HG03175 (cell line): ENCODE results near the gene EPS8L3.
"Not testable (repeated sequence)": the region's sequence is repeated elsewhere in the genome, so short reads cannot be mapped to it uniquely, and the experiment has no call there.

Experiments
- ATAC-seq: cut with Tn5 transposase; IDR thresholded peaks from one replicate; pipeline ENCODE4 v1.9.1; 2021; ENCODE audit warnings: mild to moderate bottlenecking, moderate library complexity; ENCODE audit not compliant: unreplicated experiment

EPS8L3 gene

GRCh38 chr1:109748311-109748710 lies 15.4 kb downstream of the EPS8L3 start:
- not testable (repeated sequence) for ATAC-seq

DNA sequence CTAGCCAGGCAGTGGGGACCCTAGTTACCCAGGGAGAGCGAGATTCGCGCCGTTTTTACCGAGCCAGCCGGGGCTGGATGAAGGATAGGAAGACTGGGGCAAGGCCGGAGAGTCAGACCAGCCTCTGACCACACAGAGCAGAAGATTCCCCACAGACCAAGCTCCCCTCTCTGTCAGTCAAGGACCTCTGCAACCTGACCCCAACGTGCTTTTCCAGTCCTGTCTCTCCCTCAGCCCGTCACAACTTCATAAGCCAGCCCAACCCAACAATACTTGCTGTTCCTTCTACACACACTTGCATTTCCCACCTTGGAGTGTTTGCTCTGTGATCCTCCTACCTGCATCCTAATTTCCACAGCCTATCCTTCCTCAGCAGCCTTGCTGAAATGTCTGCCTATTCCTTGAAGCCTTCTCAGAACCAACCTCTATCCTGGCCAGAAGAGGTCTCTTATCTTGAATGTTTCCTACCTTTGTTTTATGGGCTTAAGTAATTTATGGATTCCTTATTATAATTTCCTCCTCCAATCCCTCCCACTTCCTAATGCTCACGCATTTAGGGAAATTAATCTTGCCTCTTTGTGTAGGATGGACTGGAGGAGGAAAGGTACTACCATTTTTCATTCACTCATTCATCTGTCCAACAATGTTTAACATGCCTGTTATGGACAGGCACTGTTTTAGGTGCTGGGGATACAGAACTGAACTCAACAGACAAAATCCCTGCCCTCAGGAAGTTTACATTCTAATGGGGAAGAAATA lies 22.9 kb downstream of the EPS8L3 start, which contains the start of gene GSTM3:
TSS of gene GSTM3 (minus strand) at position 424 of the 759 bp plus-strand sequence. CDS start 751 bp downstream, outside the sequence.
- no peak for ATAC-seq

DNA sequence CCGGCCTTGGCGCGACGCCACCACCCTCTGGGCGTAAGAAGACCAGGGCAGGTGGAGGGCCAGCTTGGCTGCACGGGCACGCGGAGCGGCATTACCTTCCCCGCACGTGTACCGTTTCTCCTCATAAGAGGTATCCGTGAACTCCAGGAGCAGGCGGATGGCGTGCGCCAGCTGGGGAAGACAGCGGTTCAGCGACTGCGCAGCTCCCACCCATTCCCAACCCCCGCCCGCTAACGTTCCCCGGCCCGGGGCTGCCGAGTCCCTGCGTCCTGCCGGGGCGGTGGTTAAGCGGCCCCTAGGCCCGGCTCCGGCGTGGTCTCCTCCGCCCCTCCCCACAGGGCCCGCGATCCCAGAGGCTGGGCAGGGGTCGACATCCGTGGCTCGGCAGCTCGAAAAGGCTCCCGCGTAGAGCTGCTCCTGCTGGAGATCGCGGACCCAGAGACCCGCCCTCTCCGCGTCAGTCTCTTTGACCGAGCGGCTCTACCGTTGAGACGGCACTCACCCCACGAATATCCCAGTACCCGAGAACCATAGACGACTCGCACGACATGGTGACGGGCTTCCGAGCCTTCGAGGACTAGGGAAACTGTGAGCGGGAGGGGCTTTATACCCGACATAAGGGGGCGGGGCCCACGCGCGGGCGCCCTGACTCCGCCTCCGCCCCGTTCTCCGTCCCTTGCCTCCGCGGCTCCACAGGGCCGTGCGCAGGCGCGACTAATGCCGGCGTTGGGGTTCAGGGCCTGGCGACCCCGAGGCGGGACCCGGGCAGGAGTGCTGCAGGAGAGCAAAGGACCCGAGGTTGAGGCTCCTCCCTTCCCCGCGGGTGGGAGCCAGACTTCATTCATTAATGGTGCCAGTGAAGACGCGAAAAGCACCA lies 23.7 kb downstream of the EPS8L3 start:
- ATAC-seq = peak; percentile 72

GRCh38 chr1:109733236-109733870 lies 30.4 kb downstream of the EPS8L3 start:
- ATAC-seq = no peak

DNA sequence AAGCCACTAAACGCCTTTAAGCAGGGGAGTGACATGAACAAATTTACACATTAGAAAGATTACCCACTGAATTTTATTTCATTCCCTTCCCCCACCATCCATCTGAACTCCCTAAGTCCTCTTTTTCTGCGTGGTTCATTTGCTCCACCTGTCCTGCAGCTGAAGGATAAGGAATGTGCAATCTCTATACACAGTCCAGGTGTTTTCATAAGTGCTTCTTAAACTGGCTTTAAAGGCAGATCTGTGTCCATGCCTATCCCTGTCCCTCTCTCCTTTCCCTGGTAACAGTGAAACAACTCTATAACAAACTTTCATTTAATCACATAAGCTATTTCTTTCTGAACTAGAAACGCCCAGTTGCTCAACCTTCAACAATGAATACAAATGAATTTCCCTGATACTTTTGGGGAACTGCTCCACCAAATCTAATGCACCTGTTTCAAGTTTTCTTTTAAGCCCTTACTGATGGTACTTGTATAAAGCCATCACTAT lies 31.3 kb downstream of the EPS8L3 start:
- no peak for ATAC-seq

DNA sequence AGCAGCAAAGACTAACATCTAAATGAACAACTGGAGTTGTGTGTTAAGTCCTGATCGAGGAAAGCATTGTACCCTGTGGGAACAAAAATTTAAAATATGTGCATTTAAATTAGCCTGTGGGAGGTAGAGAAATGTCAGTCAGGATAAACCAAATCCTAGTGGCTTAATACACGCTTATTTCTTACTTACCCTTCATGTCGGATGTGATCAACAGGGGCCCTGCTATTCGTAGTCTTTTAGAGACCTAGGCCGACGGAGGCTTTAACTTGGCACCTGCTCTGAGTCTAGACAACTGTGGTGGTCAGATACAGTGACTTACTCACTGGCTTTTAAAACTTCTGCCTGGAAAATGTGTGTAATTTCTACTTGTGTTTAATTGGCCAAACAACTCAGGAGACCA lies 33.1 kb downstream of the EPS8L3 start:
- no peak for ATAC-seq

DNA sequence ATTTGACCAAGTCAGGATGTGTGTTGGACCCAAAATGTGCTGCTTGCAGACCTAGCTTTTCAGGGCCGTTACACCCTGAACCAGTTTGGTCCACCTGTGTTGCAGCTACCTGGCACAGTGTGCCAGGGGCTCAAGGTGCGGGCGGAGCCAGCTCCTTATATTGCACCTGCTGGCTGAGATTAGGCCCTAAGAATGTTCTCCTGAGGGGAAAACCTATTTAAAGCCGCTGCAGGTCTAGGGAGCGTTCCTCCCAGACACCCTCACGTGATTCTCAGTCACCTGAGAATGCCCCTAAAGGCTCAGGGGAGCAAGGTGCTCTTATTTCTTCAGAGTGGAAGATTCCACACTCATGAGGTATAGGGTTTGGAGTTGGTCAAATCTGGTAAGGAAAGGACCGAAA lies 34.9 kb downstream of the EPS8L3 start:
- ATAC-seq = no peak

- no peak for ATAC-seq
Observed at GRCh38 chr1:109726728-109727373, 36.9 kb downstream of the EPS8L3 start.

- no peak for ATAC-seq
Observed at GRCh38 chr1:109726007-109726406, 37.7 kb downstream of the EPS8L3 start.

- no peak for ATAC-seq
Observed at GRCh38 chr1:109725510-109725909, 38.2 kb downstream of the EPS8L3 start.

DNA sequence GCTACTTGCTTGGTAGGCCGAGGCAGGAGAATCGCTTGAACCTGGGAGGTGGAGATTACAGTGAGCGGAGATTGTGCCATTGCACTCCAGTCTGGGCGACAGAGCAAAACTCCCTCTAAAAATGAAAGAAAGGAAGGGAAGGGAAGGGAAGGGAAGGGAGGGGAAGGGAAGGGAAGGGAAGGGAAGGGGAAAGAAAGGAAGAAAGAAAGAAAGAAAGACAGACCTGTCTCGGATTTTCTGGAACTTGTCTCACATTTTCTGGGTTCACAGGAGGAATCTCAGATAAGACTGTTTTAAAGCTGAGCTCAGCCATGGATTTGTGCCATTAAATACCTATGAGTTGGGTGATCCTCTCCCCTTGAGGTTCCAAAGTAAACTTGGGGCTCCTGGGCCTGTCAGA lies 38.8 kb downstream of the EPS8L3 start:
- ATAC-seq = no peak

- ATAC-seq = no peak
Observed at GRCh38 chr1:109722908-109723691, 40.6 kb downstream of the EPS8L3 start.

- ATAC-seq = no peak
Observed at GRCh38 chr1:109721971-109722370, 41.8 kb downstream of the EPS8L3 start.

GRCh38 chr1:109721042-109721441 lies 42.7 kb downstream of the EPS8L3 start:
- ATAC-seq = no peak

DNA sequence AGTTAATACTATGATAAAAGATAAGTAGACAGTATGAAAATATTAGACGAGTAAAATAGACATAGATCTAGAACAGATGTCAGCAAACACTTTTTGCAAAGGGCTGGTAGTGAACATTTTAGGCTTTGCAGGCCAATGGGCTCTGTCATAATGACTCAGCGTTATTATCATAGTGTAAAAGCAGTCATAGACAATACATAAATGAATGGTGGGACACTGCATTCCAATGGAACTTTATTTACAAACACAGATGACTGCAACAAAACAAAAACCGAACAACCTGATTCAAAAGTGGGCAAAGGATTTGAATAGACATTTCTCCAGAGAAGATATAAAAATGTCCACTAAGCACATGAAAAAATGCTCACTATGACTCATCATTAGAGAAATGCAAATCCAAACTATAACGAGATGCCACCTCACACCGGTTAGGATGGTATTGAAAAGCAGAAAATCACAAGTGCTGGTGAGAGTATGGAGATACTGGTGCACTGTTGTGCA lies 44.3 kb downstream of the EPS8L3 start:
- peak; percentile 64 for ATAC-seq

- ATAC-seq = no peak
Observed at GRCh38 chr1:109718495-109718894, 45.2 kb downstream of the EPS8L3 start.

DNA sequence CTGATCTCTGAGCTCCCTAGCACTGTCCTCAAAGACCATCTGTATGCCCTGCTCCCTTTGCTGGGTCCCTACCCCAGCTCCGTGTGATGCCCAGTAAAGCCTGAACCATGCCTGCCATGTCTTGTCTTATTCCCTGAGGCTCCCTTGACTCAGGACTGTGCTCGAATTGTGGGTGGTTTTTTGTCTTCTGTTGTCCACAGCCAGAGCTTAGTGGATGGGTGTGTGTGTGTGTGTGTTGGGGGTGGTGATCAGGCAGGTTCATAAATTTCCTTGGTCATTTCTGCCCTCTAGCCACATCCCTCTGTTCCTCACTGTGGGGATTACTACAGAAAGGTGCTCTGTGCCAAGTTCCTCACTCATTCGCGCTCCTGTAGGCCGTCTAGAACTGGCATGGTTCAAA lies 46.0 kb downstream of the EPS8L3 start:
- no peak for ATAC-seq

GRCh38 chr1:109716570-109717090 lies 47.1 kb downstream of the EPS8L3 start:
- ATAC-seq = no peak

GRCh38 chr1:109716121-109716520 lies 47.6 kb downstream of the EPS8L3 start:
- no peak for ATAC-seq
